ENCODE measurements around the gene CEP43. TPM values are rescaled to one million over a fixed set of nuclear protein-coding genes. Genes with fewer than 3 reads are reported as not detected.

The CEP43 gene
- total and polyA plus RNA-seq, 2 of the 8 experiments (the other 6 are each of a cell fraction or from before 2014, with no cell fraction given), result 12.0 to 31.2 TPM

DNA sequence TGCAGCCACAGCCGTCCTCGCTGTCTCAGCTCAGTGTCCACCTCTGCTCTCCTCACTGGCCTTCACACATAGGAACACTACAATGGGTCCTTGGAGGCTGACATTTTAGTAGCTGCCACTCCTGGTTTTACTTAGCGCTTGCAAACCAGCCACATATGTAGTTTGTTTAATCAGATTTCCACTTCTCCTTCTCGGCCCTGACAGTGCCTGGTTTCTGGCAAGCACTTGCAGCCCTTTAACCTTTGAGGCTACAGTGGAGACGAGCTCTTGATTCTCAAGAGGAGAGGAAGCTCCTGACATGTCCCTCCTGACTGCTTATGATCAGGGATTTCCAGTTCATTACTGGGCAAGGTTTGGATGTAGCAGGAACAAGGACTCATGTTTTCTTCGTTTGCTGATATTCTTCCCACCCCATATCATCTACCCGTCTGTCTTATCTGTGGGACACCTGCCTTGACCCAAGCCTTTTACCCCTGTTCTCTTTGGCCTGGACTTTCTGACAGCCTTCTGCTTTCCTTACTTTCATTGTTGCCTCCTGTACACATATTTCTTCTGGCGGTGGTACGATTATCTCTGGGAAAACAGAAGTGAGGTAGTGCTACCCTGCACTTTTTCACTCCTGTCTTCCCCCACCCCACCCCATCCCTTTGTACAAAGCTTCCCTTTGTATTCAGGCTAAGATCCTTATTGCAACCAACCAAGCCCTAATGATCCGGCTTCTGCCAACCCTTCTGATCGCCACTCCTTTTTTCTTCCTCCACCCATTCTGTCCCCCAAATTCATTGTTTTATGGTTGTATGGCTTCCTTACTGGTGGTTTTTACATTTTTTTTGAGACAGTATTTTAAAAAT lies 31.2 kb downstream of the CEP43 start:
- no peak overlapping the region for H3K27ac ChIP-seq (ENCODE audit: low read depth, low read length)

More for the DNA sequence above, 31.2 kb downstream of the CEP43 start:
- no peak overlapping the region for H2BK12ac ChIP-seq (ENCODE audit: low read depth, low read length)
- no peak overlapping the region for H2AFZ ChIP-seq (ENCODE audit: low read length)
- H3K18ac ChIP-seq (ENCODE audit: extremely low read depth, low read length), result no peak overlapping the region
- H3K9me3 ChIP-seq (ENCODE audit: insufficient read depth in 2 of 2, low read depth in 1 of 2, low read length in 1 of 2), result no peaks in the 10 kb centered on the region
- H3K36me3 ChIP-seq (ENCODE audit: control insufficient read depth in 2 of 4, insufficient read depth in 4 of 4, low read length in 3 of 4), result peaks cover 5 to 69% (median 42%) of the 10 kb centered on the region in 4 experiments; a peak in 7 of 8 replicates
- DNase-seq (ENCODE audit: low read depth in 1 of 2, low spot score in 2 of 2), result no peak
- no peak overlapping the region for H3K4ac ChIP-seq (replicated peaks; ENCODE audit: insufficient read length, low read depth, low read length)
- no peak overlapping the region for H2AK5ac ChIP-seq (ENCODE audit: low read depth, low read length)
- H3K79me2 ChIP-seq (ENCODE audit: control insufficient read depth in 1 of 2, insufficient read depth in 2 of 2, low read length in 2 of 2), result no peaks in the 10 kb centered on the region
- H3K79me1 ChIP-seq (ENCODE audit: low read depth, low read length), result no peaks in the 10 kb centered on the region
- TF ChIP-seq SIN3A (conservative IDR thresholded peaks at IDR 0.05 in 1 of 2, IDR thresholded peaks at IDR 0.05 in 1 of 2; ENCODE audit: low read depth in 1 of 2, low read length in 2 of 2), result no peak
- no peak for TF ChIP-seq EZH2 (IDR thresholded peaks at IDR 0.05; ENCODE audit: low read depth, low read length, severe bottlenecking)
- no peak for TF ChIP-seq JUN (IDR thresholded peaks at IDR 0.05; ENCODE audit: low read depth, low read length)
- no peak for TF ChIP-seq SIX5 (IDR thresholded peaks at IDR 0.05; ENCODE audit: low read depth, low read length)
- TF ChIP-seq SP2 (IDR thresholded peaks at IDR 0.05; ENCODE audit: low read length), result no peak
- no peak for TF ChIP-seq MAFK (IDR thresholded peaks at IDR 0.05; ENCODE audit: low read depth, low read length)
- no peak for TF ChIP-seq TAF1 (IDR thresholded peaks at IDR 0.05; ENCODE audit: low read depth, low read length)
- TF ChIP-seq ATF2 (IDR thresholded peaks at IDR 0.05; ENCODE audit: low read length), result no peak
- TF ChIP-seq KDM5A (IDR thresholded peaks at IDR 0.05; ENCODE audit: low read length), result no peak
- TF ChIP-seq, protein P1, sequence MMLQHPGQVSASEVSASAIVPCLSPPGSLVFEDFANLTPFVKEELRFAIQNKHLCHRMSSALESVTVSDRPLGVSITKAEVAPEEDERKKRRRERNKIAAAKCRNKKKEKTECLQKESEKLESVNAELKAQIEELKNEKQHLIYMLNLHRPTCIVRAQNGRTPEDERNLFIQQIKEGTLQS (IDR thresholded peaks at IDR 0.05; ENCODE audit: insufficient read depth, low read depth, low read length), result no peak
- no peak overlapping the region for H3K4me3 ChIP-seq (ENCODE audit: extremely low read depth in 1 of 4, insufficient read depth in 2 of 4, low read depth in 3 of 4, low read length in 4 of 4)
- H3K27me3 ChIP-seq (replicated peaks in 1 of 4; ENCODE audit: control insufficient read depth in 3 of 4, extremely low read depth in 1 of 4, insufficient read depth in 3 of 4, low read length in 3 of 4), result no peaks in the 10 kb centered on the region
- H3K4me1 ChIP-seq (replicated peaks in 1 of 4; ENCODE audit: control insufficient read depth in 3 of 4, insufficient read depth in 4 of 4, low read length in 3 of 4), result peaks cover 0 to 5% (median 4%) of the 10 kb centered on the region in 4 experiments; a peak in 2 of 7 replicates
- H2BK120ac ChIP-seq (replicated peaks; ENCODE audit: low read depth, low read length), result no peak overlapping the region
- H3K4me2 ChIP-seq (ENCODE audit: insufficient read depth in 1 of 2, low read depth in 2 of 2, low read length in 2 of 2), result no peak overlapping the region
- H2BK20ac ChIP-seq (ENCODE audit: low read length), result no peak overlapping the region
- ChIA-PET POLR2A (ENCODE audit: partially characterized antibody) (interaction anchor here (0.9 kb wide), 1 partner anchor 14 kb away, joined by 3 read pairs; no protein-coding TSS in a partner anchor), CTCF (ENCODE audit: partially characterized antibody) (interaction anchor here (1.4 kb wide), 1 partner anchor 11 kb away, joined by 3 read pairs; no protein-coding TSS in a partner anchor)
- H3K14ac ChIP-seq (ENCODE audit: insufficient read length), result no peak overlapping the region
- no peak overlapping the region for H3K9ac ChIP-seq (replicated peaks in 1 of 4; ENCODE audit: extremely low read depth in 1 of 4, low read depth in 3 of 4, low read length in 3 of 4)
- H2BK15ac ChIP-seq (ENCODE audit: low read length), result no peak overlapping the region
- no peak overlapping the region for H3K23ac ChIP-seq (ENCODE audit: insufficient read length)
- H4K5ac ChIP-seq (ENCODE audit: insufficient read length, low read depth, low read length), result no peak overlapping the region
- H4K91ac ChIP-seq (replicated peaks; ENCODE audit: insufficient read length, low read length), result no peak overlapping the region
- peaks cover 3 to 4% of the 10 kb centered on the region in 2 experiments for H4K20me1 ChIP-seq (replicated peaks in 1 of 2; ENCODE audit: control insufficient read depth in 1 of 2, insufficient read depth in 2 of 2, low read length in 2 of 2)
- H4K8ac ChIP-seq (ENCODE audit: extremely low read depth, insufficient read depth, low read length), result no peak overlapping the region
- WGBS, 2 experiments (ENCODE audit: extremely low coverage in 1 of 2, insufficient coverage in 1 of 2, insufficient read length in 1 of 2, insufficient replicate concordance in 2 of 2, low coverage in 1 of 2, low lambda C conversion rate in 2 of 2, missing lambda C conversion rate in 1 of 2), result 82% methylated on average over 11 of the region's 11 CpGs; no CpG with 5 or more reads in 1 of the 2 experiments
- no peak for FAIRE-seq
- H3K23me2 ChIP-seq (ENCODE audit: low read depth, low read length), result no peaks in the 10 kb centered on the region
- H2BK5ac ChIP-seq (ENCODE audit: low read depth, low read length), result no peak overlapping the region
- no peak overlapping the region for H3K56ac ChIP-seq (replicated peaks; ENCODE audit: insufficient read length, low read depth, low read length)
